ENCODE results near the gene FAHD2B. TPM values are rescaled to one million over a fixed set of nuclear protein-coding genes. Genes with fewer than 3 reads are reported as not detected.
"Not testable (repeated sequence)": the region's sequence is repeated elsewhere in the genome, so short reads cannot be mapped to it uniquely, and the experiment has no call there.

FAHD2B gene, protein sequence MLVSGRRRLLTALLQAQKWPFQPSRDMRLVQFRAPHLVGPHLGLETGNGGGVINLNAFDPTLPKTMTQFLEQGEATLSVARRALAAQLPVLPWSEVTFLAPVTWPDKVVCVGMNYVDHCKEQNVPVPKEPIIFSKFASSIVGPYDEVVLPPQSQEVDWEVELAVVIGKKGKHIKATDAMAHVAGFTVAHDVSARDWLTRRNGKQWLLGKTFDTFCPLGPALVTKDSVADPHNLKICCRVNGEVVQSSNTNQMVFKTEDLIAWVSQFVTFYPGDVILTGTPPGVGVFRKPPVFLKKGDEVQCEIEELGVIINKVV
- total RNA-seq (10 to 100 TPM in 5 of 9 donors, 1 to 10 TPM in 4; 4.0 to 19.2 (median 10.7) TPM), polyA plus RNA-seq (1 to 10 TPM; 7.0 to 8.5 (median 7.5) TPM)
- long read RNA-seq, donor 1, partial matches to known transcripts, result 0 of 6 reads
- long read RNA-seq, donor 1, other reads (novel, unspliced or antisense), result 0 of 6 reads
- long read RNA-seq, donor 2, partial matches to known transcripts, result 0 of 5 reads
- long read RNA-seq, donor 2, other reads (novel, unspliced or antisense), result 0 of 5 reads
- long read RNA-seq, donor 3, partial matches to known transcripts, result 0 of 5 reads
- long read RNA-seq, donor 3, other reads (novel, unspliced or antisense), result 0 of 5 reads
- long read RNA-seq, donor 4, transcript FAHD2B-201 (8 exons, 1,305 nt), result major isoform, 5 of 6 reads
- long read RNA-seq, donor 4, partial matches to known transcripts, result 0 of 6 reads
- long read RNA-seq, donor 4, other reads (novel, unspliced or antisense), result 0 of 6 reads
- long read RNA-seq, donor 5, transcript FAHD2B-202 (9 exons, 1,388 nt), result minor isoform, 6 of 21 reads
- long read RNA-seq, donor 5, transcript FAHD2B-201 (8 exons, 1,305 nt), result major isoform, 8 of 21 reads
- long read RNA-seq, donor 5, partial matches to known transcripts, result 0 of 21 reads
- long read RNA-seq, donor 5, other reads (novel, unspliced or antisense), result 7 of 21 reads
- long read RNA-seq, donor 6, transcript FAHD2B-201 (8 exons, 1,305 nt), result major isoform, 10 of 16 reads
- long read RNA-seq, donor 6, partial matches to known transcripts, result 1 of 16 reads
- long read RNA-seq, donor 6, other reads (novel, unspliced or antisense), result 2 of 16 reads
- long read RNA-seq, donor 7, partial matches to known transcripts, result 0 of 1 reads
- long read RNA-seq, donor 7, other reads (novel, unspliced or antisense), result 0 of 1 reads
- long read RNA-seq, donor 8, transcript FAHD2B-202 (9 exons, 1,388 nt), result major isoform, 6 of 8 reads
- long read RNA-seq, donor 8, partial matches to known transcripts, result 0 of 8 reads
- long read RNA-seq, donor 8, other reads (novel, unspliced or antisense), result 0 of 8 reads
- long read RNA-seq, donor 9, partial matches to known transcripts, result 0 of 1 reads
- long read RNA-seq, donor 9, other reads (novel, unspliced or antisense), result 0 of 1 reads
- long read RNA-seq, donor 10, result 0 reads

DNA sequence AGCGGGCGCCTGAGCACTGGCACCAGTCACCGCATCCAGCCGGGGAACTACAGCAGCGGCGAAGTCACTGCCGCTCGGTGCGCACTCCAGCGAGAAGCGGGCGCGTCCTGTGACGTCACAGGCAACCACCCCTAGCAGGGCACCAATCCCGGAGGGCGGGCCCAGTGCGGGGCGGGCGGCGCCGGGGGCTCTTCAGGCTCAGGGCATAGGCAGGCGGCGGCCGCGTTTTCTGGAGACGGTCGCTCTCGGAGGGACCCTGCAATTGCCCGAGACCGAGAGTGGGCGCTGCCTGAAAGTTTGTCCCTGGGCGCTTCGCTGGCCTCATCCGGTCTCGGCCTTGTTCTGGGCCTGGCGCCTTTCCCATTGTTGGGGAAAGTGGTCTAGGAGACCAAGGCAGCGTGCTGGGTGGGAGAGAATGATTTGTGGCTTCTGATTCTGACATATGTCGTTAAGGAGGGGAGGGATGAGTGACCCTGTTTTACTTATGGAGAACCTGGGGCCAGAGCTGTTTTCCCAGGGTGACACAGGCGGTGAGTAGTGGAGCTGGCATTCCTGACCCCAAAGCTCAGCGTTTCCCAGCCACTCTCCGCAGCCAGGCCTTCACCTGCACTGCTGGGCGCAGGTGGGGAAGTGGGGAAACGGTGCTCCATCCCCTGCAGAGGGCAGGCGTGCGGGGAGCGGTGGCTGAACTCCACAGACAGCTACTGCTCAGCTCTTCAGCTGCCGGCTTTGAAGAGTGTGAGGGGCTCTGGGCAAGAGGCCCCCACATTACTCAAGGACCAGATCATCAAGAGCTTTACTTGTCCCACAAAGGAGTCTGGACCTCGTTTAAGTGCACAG, at the start of gene FAHD2B:
Gene FAHD2B (minus strand): TSS at position 111 of the 840 bp plus-strand sequence. CDS start 3,176 bp downstream, outside the sequence.
- intact Hi-C loops (cut with DNase I); H3K9me3 ChIP-seq (replicated peaks in 1 of 3); H3K4me1 ChIP-seq (replicated peaks in 1 of 2); H3K36me3 ChIP-seq (replicated peaks in 1 of 2); H3K27me3 ChIP-seq: not testable (repeated sequence)
- WGBS, 4 donors, result 7 to 17% (median 13%) methylated on average over 1 to 38 of the region's 48 CpGs
- H3K4me3 ChIP-seq, result peak within 1 kb of the TSS in 2 of 4 donors; percentile 9 to 55
- peak; percentile 77 to 91 (median 84) for DNase-seq
- peak within 1 kb of the TSS in 2 of 5 donors; percentile 8 to 55 for H3K27ac ChIP-seq

DNA sequence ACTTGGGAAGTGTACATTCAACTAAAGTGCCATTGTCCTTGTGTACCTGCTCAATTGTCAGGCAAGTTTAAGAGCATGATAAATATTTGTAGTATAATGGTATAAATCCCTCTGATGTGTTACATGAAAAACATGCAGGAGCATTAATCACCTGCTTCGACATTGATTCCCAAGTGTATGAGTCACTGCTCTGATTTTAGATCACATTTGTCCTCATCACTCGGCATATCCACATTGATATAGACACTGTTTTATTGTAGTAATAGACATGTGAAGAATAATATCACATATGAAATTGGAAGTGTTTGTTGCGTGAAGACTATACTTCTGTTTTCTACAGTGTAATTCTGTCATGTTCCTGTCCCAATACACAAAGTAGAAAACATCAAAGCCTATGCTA, 49.3 kb upstream of the FAHD2B start:
- H3K27ac ChIP-seq; intact Hi-C loops (cut with DNase I); H3K27me3 ChIP-seq; H3K4me1 ChIP-seq (replicated peaks in 1 of 2); H3K4me3 ChIP-seq; DNase-seq; H3K9me3 ChIP-seq (replicated peaks in 1 of 3); H3K36me3 ChIP-seq (replicated peaks in 1 of 2): not testable (repeated sequence)
- WGBS, 4 donors, result 54 to 60% (median 57%) methylated on average over 3 of the region's 3 CpGs

DNA sequence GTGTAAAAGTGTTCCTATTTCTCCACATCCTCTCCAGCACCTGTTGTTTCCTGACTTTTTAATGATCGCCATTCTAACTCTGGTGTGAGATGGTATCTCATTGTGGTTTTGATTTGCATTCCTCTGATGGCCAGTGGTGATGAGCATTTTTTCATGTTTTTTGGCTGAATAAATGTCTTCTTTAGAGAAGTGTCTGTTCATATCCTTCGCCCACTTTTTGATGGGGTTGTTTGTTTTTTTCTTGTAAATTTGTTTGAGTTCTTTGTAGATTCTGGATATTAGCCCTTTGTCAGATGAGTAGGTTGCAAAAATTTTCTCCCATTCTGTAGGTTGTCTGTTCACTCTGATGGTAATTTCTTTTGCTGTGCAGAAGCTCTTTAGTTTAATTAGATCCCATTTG, 34.4 kb upstream of the FAHD2B start:
- H3K4me3 ChIP-seq; H3K27me3 ChIP-seq; H3K4me1 ChIP-seq (replicated peaks in 1 of 2); H3K36me3 ChIP-seq (replicated peaks in 1 of 2); H3K9me3 ChIP-seq (replicated peaks in 1 of 3); intact Hi-C loops (cut with DNase I); H3K27ac ChIP-seq; DNase-seq: not testable (repeated sequence)
- 91 to 100% (median 95%) methylated on average over 2 of the region's 2 CpGs for WGBS, 4 donors

GRCh38 chr2:97113882-97114255, 19.2 kb upstream of the FAHD2B start:
- intact Hi-C loops (cut with DNase I), result loop anchor here in 1 of 2 donors (10.0 kb wide), 2 partner anchors 99 to 249 kb away; no protein-coding TSS in a partner anchor
- 0 to 7% (median 2%) methylated on average over 2 to 15 of the region's 18 CpGs for WGBS, 4 donors
- Histone ChIP-seq H3K4me3 (peak overlapping the region; percentile 18 to 67 (median 41)), H3K27ac (peak overlapping the region in 4 of 5 donors; percentile 78 to 96 (median 90))
- not testable (repeated sequence) for H3K4me1 ChIP-seq (replicated peaks in 1 of 2); H3K36me3 ChIP-seq (replicated peaks in 1 of 2); H3K9me3 ChIP-seq (replicated peaks in 1 of 3); H3K27me3 ChIP-seq
- peak in 3 of 7 donors; percentile 25 to 53 (median 36) for DNase-seq

DNA sequence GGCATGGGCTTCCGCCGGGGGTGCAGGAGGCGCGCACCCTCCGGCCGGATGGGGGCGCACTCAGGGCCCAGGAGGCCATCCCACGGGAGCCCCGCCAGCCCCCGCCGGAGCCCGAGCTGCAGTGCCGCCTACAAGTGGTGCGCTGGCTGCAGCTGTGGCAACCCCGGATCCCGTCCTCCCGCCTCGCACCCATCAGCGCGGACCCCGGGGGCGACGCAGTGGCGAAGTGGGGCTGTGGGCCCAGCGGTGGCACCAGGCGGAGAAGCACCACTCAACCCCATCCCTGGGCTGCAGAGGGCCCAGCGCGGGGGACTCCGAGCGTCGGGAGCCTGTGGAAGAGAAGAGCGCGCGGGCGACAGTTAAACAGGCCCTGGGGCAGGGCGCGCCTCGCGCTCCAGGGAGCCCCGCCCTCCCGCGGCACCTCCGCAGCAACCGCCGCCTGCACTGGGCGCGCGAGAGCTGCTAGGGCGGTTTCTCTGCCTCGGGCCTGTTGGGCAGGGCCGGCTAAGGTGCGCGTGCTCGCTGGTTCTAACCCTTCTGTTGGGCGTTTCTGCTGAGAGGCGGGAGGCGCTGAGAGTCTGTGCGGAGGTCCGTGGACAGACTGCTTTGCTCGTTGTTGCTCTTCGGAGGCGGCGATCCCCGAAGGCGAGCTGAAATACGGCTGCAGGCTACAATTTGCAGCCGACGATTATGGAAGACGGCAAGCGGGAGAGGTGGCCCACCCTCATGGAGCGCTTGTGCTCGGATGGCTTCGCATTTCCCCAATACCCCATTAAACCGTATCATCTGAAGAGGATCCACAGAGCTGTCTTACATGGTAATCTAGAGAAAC, 18.6 kb upstream of the FAHD2B start, which contains the start of gene ANKRD36:
Gene ANKRD36 (plus strand): TSS at position 104 of the 832 bp plus-strand sequence. CDS start 587 bp downstream, at position 691.
- H3K27me3 ChIP-seq; H3K36me3 ChIP-seq (replicated peaks in 1 of 2); H3K4me1 ChIP-seq (replicated peaks in 1 of 2); H3K9me3 ChIP-seq (replicated peaks in 1 of 3): not testable (repeated sequence)
- peak within 1 kb of the TSS; percentile 62 to 85 (median 73) for H3K4me3 ChIP-seq
- 0 to 1% (median 0%) methylated on average over 8 to 59 of the region's 74 CpGs for WGBS, 4 donors
- intact Hi-C loops (cut with DNase I), result loop anchor here in 1 of 2 donors (10.0 kb wide), 2 partner anchors 98 to 248 kb away; no protein-coding TSS in a partner anchor
- TF ChIP-seq POLR2A (IDR thresholded peaks at IDR 0.05), result peak; percentile 46 to 73
- TF ChIP-seq CTCF (IDR thresholded peaks at IDR 0.05), result peak; percentile 10 to 61 (median 30)
- peak; percentile 82 to 90 (median 84) for DNase-seq
- peak within 1 kb of the TSS; percentile 15 to 96 (median 87) for H3K27ac ChIP-seq
